ENCODE results near the gene HOXB4.
A peak's percentile ranks its signal among the peaks of the same experiment; 100 is the strongest.

Gene HOXB4

GRCh38 chr17:48543854-48544348 lies 34.2 kb downstream of the HOXB4 start:
- H2BK12ac ChIP-seq (ENCODE audit: low read length): peak overlapping the region; percentile 58
- H3K27ac ChIP-seq (ENCODE audit: low read depth, low read length): peak overlapping the region; percentile 92
- peaks cover 10 to 32% of the 10 kb centered on the region in 2 experiments for H3K4me1 ChIP-seq (ENCODE audit: control insufficient read depth in 1 of 2, insufficient read depth in 2 of 2, low read length in 2 of 2)
- peak overlapping the region; percentile 65 for H3K4me2 ChIP-seq (ENCODE audit: low read length)
- H3K23ac ChIP-seq (ENCODE audit: low read length): no peak overlapping the region
- H4K12ac ChIP-seq (ENCODE audit: low read depth, low read length): peak overlapping the region; percentile 43
- H3K27me3 ChIP-seq (ENCODE audit: insufficient read depth, low read length): no peaks in the 10 kb centered on the region
- H3K36me3 ChIP-seq (ENCODE audit: control insufficient read depth in 1 of 2, insufficient read depth in 2 of 2, low read length in 2 of 2): peaks cover 2 to 10% of the 10 kb centered on the region in 2 experiments
- H3K9ac ChIP-seq (ENCODE audit: low read length): peak overlapping the region; percentile 85
- peak overlapping the region; percentile 97 for H3K4ac ChIP-seq (ENCODE audit: low read depth, low read length)
- H3K79me1 ChIP-seq (ENCODE audit: low read length): peaks cover 49% of the 10 kb centered on the region
- H3K4me3 ChIP-seq (ENCODE audit: low read depth, low read length): peak overlapping the region; percentile 82
- no CpG with 5 or more reads among the region's 20 CpGs for WGBS (ENCODE audit: extremely low coverage, insufficient coverage, insufficient read length)
- peak overlapping the region; percentile 96 for H2BK5ac ChIP-seq (ENCODE audit: low read depth, low read length, poor library complexity)
- H3K79me2 ChIP-seq (ENCODE audit: control insufficient read depth, insufficient read depth, low read length, poor library complexity): peaks cover 28% of the 10 kb centered on the region
- peak overlapping the region; percentile 91 for H2AK5ac ChIP-seq (ENCODE audit: low read length)
- H2AFZ ChIP-seq (ENCODE audit: insufficient read depth, low read length, poor library complexity): peak overlapping the region; percentile 24
- H4K91ac ChIP-seq (ENCODE audit: low read depth, low read length): peak overlapping the region; percentile 93
- H2BK120ac ChIP-seq (ENCODE audit: insufficient read depth, low read length, poor library complexity): peak overlapping the region; percentile 83
- H3K18ac ChIP-seq (ENCODE audit: low read length): peak overlapping the region; percentile 92
- H4K8ac ChIP-seq (ENCODE audit: low read depth, low read length): peak overlapping the region; percentile 88
- peak overlapping the region; percentile 84 for H3K14ac ChIP-seq (ENCODE audit: low read length)
- no peaks in the 10 kb centered on the region for H3K9me3 ChIP-seq (ENCODE audit: insufficient read depth, low read depth, low read length)
- no peak for DNase-seq

GRCh38 chr17:48543107-48543853 lies 34.9 kb downstream of the HOXB4 start:
- Histone ChIP-seq H3K79me2 (ENCODE audit: control insufficient read depth, insufficient read depth, low read length, poor library complexity) (peaks cover 28% of the 10 kb centered on the region), H3K23ac (ENCODE audit: low read length) (no peak overlapping the region), H4K12ac (ENCODE audit: low read depth, low read length) (peak overlapping the region; percentile 73), H3K14ac (ENCODE audit: low read length) (peak overlapping the region; percentile 99), H4K8ac (ENCODE audit: low read depth, low read length) (peak overlapping the region; percentile 88), H2BK12ac (ENCODE audit: low read length) (peak overlapping the region; percentile 86), H2AFZ (ENCODE audit: insufficient read depth, low read length, poor library complexity) (peak overlapping the region; percentile 83), H3K27me3 (ENCODE audit: insufficient read depth, low read length) (no peaks in the 10 kb centered on the region), H3K9me3 (ENCODE audit: insufficient read depth, low read depth, low read length) (no peaks in the 10 kb centered on the region), H3K36me3 (ENCODE audit: control insufficient read depth in 1 of 2, insufficient read depth in 2 of 2, low read length in 2 of 2) (peaks cover 2 to 10% of the 10 kb centered on the region in 2 experiments), H2AK5ac (ENCODE audit: low read length) (peak overlapping the region; percentile 92), H2BK5ac (ENCODE audit: low read depth, low read length, poor library complexity) (peak overlapping the region; percentile 91), H3K4ac (ENCODE audit: low read depth, low read length) (peak overlapping the region; percentile 97), H3K9ac (ENCODE audit: low read length) (peak overlapping the region; percentile 83), H4K91ac (ENCODE audit: low read depth, low read length) (peak overlapping the region; percentile 83), H3K27ac (ENCODE audit: low read depth, low read length) (peak overlapping the region; percentile 92), H3K4me3 (ENCODE audit: low read depth, low read length) (peak overlapping the region; percentile 82), H3K4me1 (ENCODE audit: control insufficient read depth in 1 of 2, insufficient read depth in 2 of 2, low read length in 2 of 2) (peaks cover 10 to 29% of the 10 kb centered on the region in 2 experiments), H3K18ac (ENCODE audit: low read length) (peak overlapping the region; percentile 97), H3K4me2 (ENCODE audit: low read length) (peak overlapping the region; percentile 65), H3K79me1 (ENCODE audit: low read length) (peaks cover 49% of the 10 kb centered on the region), H2BK120ac (ENCODE audit: insufficient read depth, low read length, poor library complexity) (peak overlapping the region; percentile 78)
- peak; percentile 63 to 82 for DNase-seq
- no CpG with 5 or more reads among the region's 72 CpGs for WGBS (ENCODE audit: extremely low coverage, insufficient coverage, insufficient read length)

GRCh38 chr17:48542698-48543106 lies 35.4 kb downstream of the HOXB4 start:
- Histone ChIP-seq H3K79me1 (ENCODE audit: low read length) (peaks cover 49% of the 10 kb centered on the region), H2BK120ac (ENCODE audit: insufficient read depth, low read length, poor library complexity) (peak overlapping the region; percentile 78), H2BK5ac (ENCODE audit: low read depth, low read length, poor library complexity) (peak overlapping the region; percentile 91), H3K4me1 (ENCODE audit: control insufficient read depth in 1 of 2, insufficient read depth in 2 of 2, low read length in 2 of 2) (peaks cover 10 to 25% of the 10 kb centered on the region in 2 experiments), H3K27ac (ENCODE audit: low read depth, low read length) (peak overlapping the region; percentile 94), H2AK5ac (ENCODE audit: low read length) (peak overlapping the region; percentile 87), H3K4me3 (ENCODE audit: low read depth, low read length) (peak overlapping the region; percentile 82), H3K27me3 (ENCODE audit: insufficient read depth, low read length) (no peaks in the 10 kb centered on the region), H3K4me2 (ENCODE audit: low read length) (peak overlapping the region; percentile 86), H3K9ac (ENCODE audit: low read length) (peak overlapping the region; percentile 83), H3K23ac (ENCODE audit: low read length) (no peak overlapping the region), H4K8ac (ENCODE audit: low read depth, low read length) (peak overlapping the region; percentile 88), H2AFZ (ENCODE audit: insufficient read depth, low read length, poor library complexity) (no peak overlapping the region), H3K36me3 (ENCODE audit: control insufficient read depth in 1 of 2, insufficient read depth in 2 of 2, low read length in 2 of 2) (peaks cover 2 to 10% of the 10 kb centered on the region in 2 experiments), H3K9me3 (ENCODE audit: insufficient read depth, low read depth, low read length) (no peaks in the 10 kb centered on the region), H4K91ac (ENCODE audit: low read depth, low read length) (peak overlapping the region; percentile 83), H3K18ac (ENCODE audit: low read length) (peak overlapping the region; percentile 97), H3K4ac (ENCODE audit: low read depth, low read length) (peak overlapping the region; percentile 97), H3K14ac (ENCODE audit: low read length) (peak overlapping the region; percentile 99), H2BK12ac (ENCODE audit: low read length) (peak overlapping the region; percentile 63), H4K12ac (ENCODE audit: low read depth, low read length) (peak overlapping the region; percentile 65), H3K79me2 (ENCODE audit: control insufficient read depth, insufficient read depth, low read length, poor library complexity) (peaks cover 28% of the 10 kb centered on the region)
- no CpG with 5 or more reads among the region's 12 CpGs for WGBS (ENCODE audit: extremely low coverage, insufficient coverage, insufficient read length)
- DNase-seq: no peak

DNA sequence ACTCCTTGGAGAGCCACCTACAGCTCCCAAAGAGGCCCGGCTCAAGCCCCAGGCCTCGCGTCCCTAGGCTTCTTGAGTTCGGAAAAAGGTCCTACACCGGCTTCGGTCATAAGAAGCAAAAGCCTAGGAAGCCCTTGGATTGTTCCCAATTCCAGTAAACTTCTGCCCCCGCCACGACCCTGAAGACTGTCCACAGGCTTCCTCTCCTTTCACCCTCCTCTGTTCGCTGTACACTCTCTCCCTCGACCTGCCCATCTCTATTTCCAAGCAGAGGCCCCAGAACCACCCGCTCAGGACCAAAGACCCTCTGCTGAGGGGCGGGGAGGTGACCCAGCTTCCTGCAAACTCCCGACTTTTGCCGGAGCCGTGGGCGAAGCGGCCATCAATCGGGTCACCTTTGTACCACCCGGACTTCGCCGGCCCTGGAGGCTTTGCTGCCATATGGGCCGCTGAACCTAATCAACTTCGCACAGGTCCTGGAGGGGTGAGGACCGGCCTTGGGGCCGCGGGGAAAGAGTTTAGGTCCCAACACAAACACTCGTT lies 36.0 kb downstream of the HOXB4 start:
- H3K9me3 ChIP-seq (ENCODE audit: insufficient read depth, low read depth, low read length): no peaks in the 10 kb centered on the region
- peak overlapping the region; percentile 77 for H3K14ac ChIP-seq (ENCODE audit: low read length)
- peak overlapping the region; percentile 80 for H4K91ac ChIP-seq (ENCODE audit: low read depth, low read length)
- H3K79me1 ChIP-seq (ENCODE audit: low read length): peaks cover 52% of the 10 kb centered on the region
- no peak for DNase-seq
- peak overlapping the region; percentile 82 for H4K8ac ChIP-seq (ENCODE audit: low read depth, low read length)
- H3K18ac ChIP-seq (ENCODE audit: low read length): peak overlapping the region; percentile 99
- H3K27ac ChIP-seq (ENCODE audit: low read depth, low read length): peak overlapping the region; percentile 94
- H3K79me2 ChIP-seq (ENCODE audit: control insufficient read depth, insufficient read depth, low read length, poor library complexity): peaks cover 28% of the 10 kb centered on the region
- peak overlapping the region; percentile 61 for H3K4ac ChIP-seq (ENCODE audit: low read depth, low read length)
- H2BK120ac ChIP-seq (ENCODE audit: insufficient read depth, low read length, poor library complexity): peak overlapping the region; percentile 96
- H3K9ac ChIP-seq (ENCODE audit: low read length): peak overlapping the region; percentile 90
- peaks cover 2 to 10% of the 10 kb centered on the region in 2 experiments for H3K36me3 ChIP-seq (ENCODE audit: control insufficient read depth in 1 of 2, insufficient read depth in 2 of 2, low read length in 2 of 2)
- peak overlapping the region; percentile 97 for H4K12ac ChIP-seq (ENCODE audit: low read depth, low read length)
- peak overlapping the region; percentile 86 for H3K4me2 ChIP-seq (ENCODE audit: low read length)
- H2BK5ac ChIP-seq (ENCODE audit: low read depth, low read length, poor library complexity): peak overlapping the region; percentile 99
- peak overlapping the region; percentile 11 for H2AK5ac ChIP-seq (ENCODE audit: low read length)
- H3K4me3 ChIP-seq (ENCODE audit: low read depth, low read length): peak overlapping the region; percentile 72
- peaks cover 10 to 27% of the 10 kb centered on the region in 2 experiments for H3K4me1 ChIP-seq (ENCODE audit: control insufficient read depth in 1 of 2, insufficient read depth in 2 of 2, low read length in 2 of 2)
- no CpG with 5 or more reads among the region's 27 CpGs for WGBS (ENCODE audit: extremely low coverage, insufficient coverage, insufficient read length)
- H3K27me3 ChIP-seq (ENCODE audit: insufficient read depth, low read length): no peaks in the 10 kb centered on the region
- peak overlapping the region; percentile 61 for H2AFZ ChIP-seq (ENCODE audit: insufficient read depth, low read length, poor library complexity)
- H2BK12ac ChIP-seq (ENCODE audit: low read length): peak overlapping the region; percentile 25
- no peak overlapping the region for H3K23ac ChIP-seq (ENCODE audit: low read length)

Measured in trophoblast cell (in vitro differentiated cells and primary cell).